Measurements from ENCODE around the gene NCF2.

NCF2 gene

DNA sequence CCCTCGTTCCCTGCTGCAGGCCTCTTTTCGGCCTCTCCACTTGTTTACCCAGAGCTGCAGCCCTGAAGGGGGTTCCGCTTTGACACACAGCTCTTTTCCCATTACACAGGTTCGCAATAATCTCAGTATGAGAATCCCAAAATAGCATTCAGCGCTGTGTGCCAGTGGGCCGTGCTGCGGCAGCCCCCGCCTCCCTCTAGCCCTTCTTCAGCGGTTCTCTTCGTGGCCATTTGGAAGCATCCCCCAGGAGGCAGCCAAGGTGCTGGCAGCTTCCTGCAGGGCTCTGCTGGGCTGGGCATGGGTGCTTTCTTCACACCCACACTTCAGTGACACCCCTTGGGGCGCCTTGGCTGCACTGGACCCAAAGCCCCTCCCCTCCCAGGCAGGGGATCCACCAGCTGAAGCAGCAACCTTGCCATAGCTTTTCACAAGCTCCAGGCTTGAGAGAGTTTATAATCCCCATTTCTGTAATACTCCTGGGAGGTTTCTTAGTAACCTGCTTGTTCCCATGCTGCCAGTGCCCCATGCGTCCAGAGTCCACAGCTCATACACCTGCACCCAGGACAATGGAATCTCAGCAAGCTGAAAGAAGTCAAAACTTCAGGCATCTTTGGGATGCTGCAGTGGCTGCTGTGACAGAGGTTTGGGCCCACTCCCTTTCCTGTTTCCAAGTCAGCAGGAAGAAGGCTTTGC, 8.1 kb downstream of the NCF2 start:
- DNase-seq: no peak

DNA sequence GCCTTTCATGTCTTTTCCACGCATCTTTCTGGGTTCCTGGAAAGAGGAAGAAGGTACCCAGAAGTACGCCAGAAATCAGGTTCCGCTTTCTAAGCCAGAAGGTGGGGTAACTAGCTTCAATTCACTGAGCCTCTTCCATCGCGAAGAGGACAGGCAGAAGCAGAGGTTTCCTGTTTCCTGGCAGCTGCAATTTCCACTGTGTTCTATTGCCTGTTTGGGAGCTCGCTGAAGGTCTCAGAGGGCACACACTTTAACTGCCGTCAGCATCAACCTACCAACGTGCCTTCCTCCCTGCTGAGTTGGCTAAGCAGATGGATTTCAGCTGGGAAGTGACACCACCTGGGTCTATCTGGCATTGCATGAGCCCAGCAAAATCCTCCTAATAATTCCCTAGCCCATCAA, 10.0 kb downstream of the NCF2 start:
- DNase-seq: no peak

DNA sequence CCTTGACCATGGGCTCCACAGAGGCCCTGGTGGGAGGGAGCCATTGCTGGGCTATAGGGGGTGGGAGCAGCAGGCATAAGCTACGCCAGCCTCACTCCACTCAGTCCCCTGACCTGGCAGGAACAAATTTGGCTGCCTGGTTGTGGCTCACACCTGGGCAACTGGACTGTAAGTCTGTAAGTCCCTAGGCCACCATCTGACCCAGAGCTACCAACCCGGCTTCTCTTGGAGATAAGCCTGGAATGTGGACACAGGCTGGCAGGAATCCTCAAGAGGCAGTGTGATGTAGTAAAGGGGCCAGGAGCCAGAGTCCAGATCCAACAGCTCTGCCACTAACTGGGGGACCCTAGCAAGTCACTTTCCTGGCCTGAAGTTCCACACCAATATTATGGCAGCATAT, 11.4 kb downstream of the NCF2 start:
- DNase-seq: no peak

DNA sequence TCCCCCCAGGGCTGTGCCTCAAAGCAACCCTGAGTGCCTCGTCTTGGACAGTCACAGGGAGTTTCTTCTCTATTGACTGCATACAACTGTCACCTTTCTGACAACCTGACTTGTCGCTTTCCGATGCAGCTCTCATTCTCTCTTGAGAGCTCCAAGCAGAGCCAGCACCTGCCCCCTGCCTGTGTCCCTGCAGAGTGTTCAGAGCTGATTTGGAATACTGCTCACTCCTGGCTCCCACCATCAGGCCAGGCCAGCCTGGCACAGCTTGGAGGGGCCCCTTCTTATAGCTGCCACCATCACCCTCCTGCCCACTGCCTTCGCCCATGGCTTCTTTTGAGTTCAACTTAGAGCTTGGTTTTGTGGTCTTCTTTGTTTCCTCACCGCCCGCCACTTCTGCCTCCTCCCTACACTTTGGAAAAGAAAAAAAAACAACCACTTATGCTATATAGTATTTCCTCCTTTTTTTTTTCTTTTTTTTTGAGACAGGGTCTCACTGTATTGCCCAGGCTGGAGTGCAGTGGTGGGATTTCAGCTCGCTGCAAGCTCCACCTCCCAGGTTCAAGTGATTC, 12.3 kb downstream of the NCF2 start:
- DNase-seq: no peak

DNA sequence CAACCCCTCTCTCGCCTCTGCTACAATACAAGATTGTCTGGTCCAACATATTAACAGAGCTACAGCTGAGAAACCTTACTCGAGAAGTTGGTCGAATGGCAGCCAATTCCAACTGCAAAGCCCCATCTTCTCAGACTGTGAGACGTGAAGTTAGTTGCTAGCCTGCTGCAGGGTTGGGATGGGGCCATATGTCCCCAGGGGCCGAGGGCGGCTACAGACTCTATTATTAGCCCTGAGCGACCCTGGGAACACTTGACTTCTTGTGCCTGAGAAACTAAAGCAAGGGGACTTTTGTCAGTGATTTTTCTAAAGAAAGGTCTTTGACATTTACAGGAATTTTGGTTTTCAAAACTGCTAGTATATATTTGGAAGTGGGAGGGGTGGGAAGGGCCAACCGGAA, 13.7 kb downstream of the NCF2 start:
- DNase-seq: no peak

DNA sequence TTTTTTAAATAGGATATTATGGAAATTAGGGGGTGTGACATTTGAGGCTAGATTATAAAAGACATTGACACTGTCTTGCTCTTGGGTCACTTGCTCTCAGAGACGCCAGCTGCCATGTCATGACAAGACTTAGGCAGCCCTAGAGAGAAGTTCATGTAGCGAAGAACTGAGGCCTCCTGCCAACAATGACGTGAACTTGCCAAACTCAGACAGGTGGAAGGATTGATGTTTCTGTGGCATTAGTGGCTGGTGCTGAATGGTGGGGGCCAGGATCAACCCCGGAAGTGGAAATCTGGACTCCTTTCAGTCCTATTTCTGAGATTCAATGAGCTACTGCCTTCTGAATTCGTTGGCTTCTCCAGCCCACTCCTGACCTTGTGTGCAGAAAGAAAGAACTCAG, 14.7 kb downstream of the NCF2 start:
- DNase-seq: no peak

DNA sequence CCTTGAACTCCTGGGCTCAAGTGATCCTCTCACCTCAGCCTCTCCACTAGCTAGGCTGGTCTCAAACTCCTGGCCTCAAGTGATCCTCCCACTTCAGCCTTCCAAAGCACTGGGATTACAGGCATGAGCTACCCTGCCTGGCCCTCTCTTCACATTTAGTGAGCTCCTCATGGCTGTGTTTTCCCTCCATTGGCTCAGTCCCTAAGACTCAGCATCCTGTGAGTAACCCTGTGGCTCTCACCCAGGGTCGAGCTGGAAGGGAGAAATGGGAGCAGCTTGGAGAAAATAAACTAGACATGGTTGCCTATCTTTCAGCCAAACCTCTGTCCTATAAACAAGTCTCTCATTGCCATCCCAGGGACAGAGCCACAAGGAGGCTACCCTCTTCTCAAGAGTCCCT, 17.5 kb downstream of the NCF2 start:
- DNase-seq: no peak

DNA sequence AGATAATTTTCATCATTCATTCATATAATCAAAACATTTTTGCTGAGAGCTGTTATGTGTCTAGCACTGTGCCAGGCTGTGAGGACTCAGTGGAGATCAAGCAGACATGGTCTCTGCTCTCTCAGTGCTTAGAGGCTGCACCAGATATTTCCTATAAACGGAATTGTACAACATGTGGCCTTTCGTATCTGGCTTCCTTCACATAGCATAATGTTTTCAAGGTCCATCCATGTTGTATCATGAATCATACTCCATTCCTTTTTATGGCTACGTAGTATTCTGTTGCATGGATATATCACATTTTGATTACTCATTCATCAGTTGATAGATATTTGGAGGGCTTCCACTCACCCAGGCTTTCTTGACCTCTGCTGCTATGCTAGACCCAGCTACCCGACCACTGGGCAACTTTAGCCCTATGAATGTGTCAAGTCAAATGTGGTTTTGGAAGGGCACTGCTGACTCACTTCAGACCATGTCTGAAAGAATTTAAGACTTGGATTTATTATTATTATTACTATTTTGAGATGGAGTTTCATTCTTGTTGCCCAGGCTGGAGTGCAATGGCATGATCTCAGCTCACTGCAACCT, 18.5 kb downstream of the NCF2 start:
- no peak for DNase-seq

DNA sequence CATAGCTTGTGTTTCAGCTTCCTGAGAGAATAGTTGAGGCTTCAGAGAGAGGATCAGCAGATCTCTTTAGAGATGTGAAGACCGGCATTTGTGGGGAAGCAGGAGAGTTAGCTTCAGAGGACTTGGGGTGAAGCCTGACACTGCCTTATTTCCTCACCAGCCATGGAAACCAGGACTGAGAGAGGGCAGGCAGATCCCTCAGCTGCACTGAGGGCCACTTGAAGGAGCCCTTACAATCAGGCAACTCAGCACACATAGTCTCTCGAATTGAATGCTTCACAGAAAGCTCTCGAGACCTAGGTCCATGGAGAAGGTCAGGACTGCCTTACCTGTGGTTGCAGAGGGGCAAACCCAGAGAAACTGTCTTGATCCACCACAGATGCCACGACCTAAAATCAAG, 19.8 kb downstream of the NCF2 start:
- DNase-seq: no peak

DNA sequence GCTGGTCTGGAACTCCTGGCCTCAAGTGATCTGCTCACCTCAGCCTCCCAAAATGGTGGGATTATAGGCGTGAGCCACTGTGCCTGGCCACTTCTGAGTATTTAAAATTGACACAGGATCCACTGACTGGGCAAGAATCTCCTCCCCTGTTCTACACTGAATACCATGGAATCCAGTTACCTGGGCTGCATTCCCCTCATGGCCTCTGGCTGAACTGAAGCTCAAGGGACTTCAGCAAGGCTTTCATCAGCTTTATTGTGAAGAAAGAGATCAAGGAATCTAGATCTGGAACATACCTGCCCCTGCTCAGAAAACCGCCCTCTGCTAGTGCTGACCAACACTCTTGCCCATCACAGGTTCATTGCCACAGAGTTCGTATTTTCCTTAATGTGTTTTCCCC, 20.5 kb downstream of the NCF2 start:
- no peak for DNase-seq

DNA sequence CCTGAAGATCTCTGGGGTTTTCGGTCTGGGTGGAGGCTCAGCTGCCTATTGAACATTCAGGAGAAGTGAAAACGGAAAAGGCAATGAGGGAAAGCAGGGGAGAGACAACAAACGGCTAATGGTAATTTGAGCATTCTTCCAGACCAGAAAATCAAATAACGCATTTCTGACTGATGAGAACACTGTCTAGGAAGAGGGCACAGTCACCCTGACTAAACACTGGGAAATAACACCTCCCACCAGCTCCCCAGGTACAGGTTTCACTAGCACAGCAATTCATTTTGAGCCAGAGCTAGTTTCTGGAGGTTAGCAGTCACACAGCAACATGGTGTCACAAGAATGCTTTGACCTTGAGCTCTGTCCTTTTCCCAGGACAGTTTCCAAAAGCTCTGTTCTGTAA, 21.1 kb downstream of the NCF2 start:
- no peak for DNase-seq

DNA sequence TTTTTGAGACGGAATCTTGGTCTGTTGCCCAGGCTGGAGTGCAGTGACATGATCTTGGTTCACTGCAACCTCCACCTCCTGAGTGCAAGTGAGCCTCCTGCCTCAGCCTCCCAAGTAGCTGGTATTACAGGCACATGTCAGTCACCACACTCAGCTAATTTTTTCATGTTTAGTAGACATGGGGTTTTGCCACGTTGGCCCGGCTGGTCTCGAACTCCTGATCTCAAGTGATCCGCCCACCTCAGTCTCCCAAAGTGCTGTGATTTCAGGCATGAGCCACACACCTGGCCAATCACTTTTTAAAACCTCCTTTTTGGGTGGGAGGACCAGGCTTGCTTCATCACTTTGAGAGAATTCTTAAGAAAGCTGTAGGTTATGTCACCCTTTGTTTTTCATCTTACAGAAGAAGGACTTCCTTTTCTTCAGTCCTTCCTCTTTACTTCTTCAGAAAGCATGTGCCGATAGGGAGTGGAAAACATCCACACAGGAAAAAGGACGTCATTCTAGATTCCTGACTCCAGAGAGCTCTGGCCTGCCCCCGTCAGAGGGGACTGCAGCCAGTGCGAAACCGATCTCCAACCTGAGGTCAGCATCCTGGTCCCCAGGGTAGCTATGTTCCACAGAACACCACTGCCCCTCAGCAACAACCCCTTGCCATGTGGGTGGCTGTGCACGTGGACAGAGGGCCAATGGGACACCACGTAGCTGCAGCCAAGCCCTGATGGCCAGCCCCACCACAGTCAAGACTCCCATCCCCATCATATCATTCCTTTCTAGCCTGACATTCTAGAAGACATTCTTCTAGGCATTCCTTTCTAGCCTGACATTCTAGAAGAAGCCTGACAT, 21.9 kb downstream of the NCF2 start:
- DNase-seq: no peak

DNA sequence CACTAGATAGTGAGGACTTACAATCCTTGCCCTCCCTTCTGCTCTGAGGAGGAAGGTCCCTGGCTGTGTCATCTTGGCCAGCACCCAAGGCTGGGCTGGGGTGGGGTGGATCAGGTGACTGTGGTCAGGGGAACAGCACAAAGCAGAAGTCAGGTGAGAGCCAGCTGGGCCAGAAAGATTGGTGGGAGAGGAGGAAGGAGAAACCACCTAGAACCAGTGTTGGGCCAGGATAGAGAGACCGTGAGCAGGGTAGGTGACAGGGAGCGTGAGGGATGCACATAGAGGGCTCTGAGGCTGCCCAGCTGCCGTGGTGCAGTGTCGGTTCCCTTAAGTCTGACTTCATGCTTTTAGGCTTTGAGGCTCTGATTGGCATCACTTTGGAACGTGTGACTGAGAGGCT, 22.7 kb downstream of the NCF2 start:
- DNase-seq: peak; percentile 67

DNA sequence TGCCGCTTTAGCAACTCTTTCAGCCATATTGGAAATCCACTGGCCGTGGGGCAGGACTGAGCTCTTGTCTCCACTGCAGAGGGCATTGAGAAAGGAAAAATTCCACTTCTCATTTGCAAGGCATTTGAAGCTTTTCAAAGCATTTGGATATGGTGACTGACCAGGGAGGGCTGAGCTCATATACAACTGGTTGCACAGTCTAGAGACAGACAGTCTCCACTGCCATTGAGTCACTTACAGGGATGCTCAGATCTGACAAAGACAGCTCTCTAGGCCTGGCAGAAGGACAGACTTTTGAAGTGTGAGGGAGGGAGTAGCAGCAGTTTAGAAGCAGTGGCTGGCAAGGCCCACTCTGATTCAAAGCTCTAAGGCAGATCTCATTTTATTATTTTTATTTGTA, 24.2 kb downstream of the NCF2 start:
- no peak for DNase-seq

DNA sequence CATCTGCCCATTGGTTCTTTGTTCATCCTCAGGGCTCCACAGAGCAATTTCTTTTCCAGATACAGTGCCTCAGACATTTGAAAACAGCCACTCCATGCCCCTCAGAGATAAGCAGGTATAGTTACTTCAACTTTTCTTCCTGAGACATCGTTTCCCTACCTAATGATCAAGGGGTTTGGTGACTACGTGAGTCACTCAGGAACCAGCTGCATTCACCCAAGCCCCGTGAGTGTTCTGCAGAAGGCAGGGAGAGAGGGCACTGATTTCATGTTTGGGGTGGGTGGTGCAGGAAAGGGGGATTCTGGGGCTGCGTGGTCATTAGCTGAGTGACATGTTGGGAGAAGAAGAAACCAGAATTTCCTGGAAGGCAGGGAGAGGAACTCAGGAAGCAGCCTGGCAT, 25.0 kb downstream of the NCF2 start:
- DNase-seq: no peak

DNA sequence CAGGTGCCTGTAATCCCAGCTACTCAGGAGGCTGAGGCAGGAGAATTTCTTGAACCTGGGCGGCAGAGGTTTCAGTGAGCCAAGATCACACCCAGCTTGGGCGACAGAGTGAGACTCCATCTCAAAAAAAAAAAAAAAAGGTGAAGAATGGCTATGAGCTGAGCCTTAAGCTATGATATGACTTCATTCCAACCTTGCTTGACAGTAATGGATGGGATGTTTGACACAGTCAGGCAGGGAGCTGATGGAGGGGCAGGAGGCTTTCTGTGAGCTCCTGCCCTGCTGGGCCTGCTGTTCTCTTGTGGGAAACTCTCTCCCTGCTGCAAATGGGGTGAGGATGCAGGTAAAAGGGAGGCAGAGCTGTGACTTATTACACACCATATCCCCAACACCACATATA, 27.6 kb downstream of the NCF2 start:
- no peak for DNase-seq

DNA sequence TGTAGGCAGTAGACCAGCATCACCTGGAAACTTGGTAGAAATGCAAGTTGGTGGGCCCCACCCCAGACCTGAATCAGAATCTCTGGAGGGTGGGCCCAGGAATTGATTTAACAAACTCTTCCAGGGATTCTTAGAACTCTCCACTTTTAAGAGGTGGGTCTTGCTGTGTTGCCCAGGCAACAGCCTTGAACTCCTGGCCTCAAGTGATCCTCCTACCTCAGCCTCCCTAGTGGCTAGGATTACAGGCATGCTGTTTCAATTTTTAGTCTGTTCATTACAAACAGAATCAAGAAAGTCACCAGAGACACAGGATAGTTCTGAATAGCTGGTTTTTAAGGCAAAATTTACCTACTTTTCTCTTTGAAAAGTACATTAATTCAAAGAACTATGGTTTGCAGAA, 31.2 kb downstream of the NCF2 start:
- no peak for DNase-seq

DNA sequence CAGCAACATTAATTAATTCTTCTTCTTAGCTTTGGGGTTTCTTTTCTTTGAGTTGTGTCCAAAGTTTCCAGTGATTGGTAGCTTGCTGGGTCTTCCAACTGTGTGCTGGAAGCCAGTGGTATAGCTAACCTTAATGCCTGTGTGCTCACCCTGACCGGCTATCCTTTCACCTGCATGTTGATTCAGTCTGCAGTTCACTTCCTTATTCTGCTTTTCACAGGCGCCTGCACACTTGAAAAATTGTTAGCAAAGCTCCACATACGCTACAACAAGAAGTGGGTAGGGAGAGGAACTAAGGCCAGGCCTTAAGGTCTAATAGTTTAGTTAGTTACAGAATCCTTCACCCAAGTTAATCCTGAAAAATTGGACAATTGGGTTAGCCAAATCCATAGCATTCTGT, 35.7 kb downstream of the NCF2 start:
- DNase-seq: no peak

DNA sequence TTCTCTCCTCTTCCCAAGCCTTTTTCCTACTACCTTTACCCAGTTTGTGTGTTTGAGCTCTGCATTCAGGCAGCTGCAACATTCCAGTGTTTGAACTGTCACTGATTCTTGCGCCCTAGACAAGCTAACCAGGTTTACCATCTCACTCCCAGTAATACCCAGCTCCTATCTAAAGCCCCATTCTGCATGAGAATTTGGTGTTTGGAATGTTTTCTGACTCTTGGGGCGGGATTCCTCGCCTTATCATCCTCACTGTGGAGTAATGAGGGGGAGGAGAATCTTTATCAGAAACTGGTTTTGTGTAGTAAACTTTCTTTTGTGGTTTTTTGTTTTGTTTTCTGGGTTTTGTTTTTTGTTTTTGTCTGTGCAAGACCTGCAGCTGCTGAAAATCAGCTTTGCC, 36.5 kb downstream of the NCF2 start:
- DNase-seq: no peak

DNA sequence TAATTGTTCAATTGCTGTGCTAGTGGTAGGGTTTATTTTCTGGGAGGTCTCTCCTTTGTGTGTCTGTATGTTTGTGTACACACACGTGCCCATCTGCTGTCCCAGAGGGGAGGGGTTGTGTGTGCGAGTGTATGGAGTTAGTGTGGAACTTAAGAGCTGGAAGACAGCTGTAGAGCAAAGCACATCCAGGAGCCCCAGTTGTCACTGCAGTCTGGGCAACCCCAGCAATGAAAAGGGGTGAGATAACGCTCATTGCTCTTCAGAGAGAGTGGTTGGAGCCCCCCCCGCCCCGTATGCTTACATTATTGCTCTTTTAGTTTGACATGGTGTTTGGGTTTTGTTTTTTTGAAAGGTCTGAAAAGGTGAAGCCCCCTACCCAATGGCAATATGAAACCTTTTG, 36.9 kb downstream of the NCF2 start:
- DNase-seq: no peak

DNA sequence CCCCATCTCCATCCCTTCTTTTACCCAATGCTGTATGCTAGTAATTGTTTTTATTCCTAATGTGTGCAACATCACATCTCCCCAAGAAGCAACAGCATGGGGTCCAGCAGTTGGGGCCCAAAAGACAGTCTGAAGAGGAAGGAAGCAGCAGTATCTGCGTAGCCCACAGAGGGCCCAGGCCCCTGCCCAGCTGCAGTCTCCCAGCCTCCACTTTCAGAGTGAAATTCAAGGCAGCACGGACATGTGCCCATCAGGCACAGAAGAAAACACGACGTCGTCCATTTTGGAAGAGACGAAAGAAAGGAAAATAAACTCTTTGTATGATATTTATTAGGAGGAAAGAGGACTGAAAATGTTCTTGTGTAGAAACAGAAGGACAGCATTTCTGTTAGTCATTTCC, 37.4 kb downstream of the NCF2 start:
- DNase-seq: no peak

DNA sequence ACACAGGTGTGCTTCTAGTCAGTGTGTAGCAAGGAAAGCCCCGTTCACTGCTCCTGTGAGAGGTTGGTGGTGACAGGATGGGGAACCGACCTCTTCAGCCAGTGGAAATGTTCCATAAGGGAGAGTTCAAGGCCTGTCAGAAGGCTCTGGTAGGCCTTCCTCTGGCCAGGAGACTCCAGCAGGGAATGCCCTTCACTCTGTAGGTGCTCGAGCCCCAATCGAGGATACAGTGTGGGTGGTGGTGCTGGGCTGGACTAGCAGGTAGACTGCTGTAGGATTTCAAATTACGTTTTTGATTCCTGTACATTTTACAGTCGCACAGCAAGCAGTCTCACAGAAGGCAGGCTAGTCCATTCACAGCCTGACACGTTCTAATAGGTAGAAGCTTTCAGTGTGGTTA, 37.8 kb downstream of the NCF2 start:
- no peak for DNase-seq

DNA sequence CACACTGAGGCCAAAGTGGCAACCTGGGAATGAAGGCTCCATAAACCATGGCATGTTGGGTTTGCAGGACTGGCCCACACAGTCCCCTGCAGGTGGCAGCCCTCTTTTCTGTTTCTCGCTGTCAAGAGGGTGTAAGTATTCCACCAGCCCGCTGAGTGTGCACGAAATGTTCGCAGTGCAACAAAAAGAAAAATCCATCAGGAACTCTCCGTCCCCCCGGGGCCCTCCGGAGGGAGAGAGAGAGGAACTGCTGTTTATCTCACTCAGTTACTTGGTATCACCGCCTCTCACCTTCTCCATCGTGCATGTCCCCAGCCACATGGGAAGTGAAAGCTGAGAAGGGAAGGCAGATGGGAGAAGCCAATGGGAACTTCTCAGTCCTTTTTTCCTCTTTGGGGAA, 38.3 kb downstream of the NCF2 start:
- DNase-seq: no peak

DNA sequence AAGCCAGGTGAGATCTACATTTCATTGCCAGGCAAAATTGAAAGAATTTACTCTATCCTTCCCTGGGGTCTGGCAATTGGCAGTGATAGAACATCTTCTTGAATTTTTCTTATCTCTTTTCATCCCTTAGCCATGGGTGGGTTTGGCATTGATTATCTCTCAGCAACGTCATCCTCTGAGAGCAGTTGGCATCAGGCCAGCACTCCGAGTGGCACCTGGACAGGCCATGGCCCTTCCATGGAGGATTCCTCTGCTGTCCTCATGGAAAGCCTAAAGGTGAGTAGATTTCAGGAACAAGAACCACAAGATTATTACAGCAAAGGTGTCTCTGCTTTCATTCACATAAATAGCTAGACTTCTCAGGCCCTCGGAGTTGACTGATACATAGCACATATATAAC, 39.3 kb downstream of the NCF2 start:
- no peak for DNase-seq
